Loucy (cell line): ENCODE measurements around the gene HNRNPCL1.
"Not testable (repeated sequence)": the region's sequence is repeated elsewhere in the genome, so short reads cannot be mapped to it uniquely, and the experiment has no call there.

Experiments used
- H2AFZ ChIP-seq: fragments of 200-600 bp; sonication (generic); 2 replicates; pipeline ENCODE4 v1.6.0; 2016; ENCODE audit warnings: antibody characterized with exemption, mild to moderate bottlenecking, low read length, moderate library complexity
- H3F3A ChIP-seq: fragments of 200-600 bp; 2 replicates; pipeline ENCODE4 v1.6.0; 2016; ENCODE audit warnings: antibody characterized with exemption, low read depth, mild to moderate bottlenecking
- H3K27me3 ChIP-seq: fragments of 200-600 bp; sonication (generic); 2 replicates; pipeline ENCODE4 v1.6.1; 2014; ENCODE audit warnings: low read length, mild to moderate bottlenecking; ENCODE audit not compliant: insufficient read depth, poor library complexity, severe bottlenecking
- H3K36me3 ChIP-seq: fragments of 200-600 bp; sonication (generic); 2 replicates; pipeline ENCODE4 v1.6.1; 2016; ENCODE audit warnings: low read length; ENCODE audit not compliant: insufficient read depth
- H3K4me1 ChIP-seq: fragments of 200-600 bp; sonication (generic); 2 replicates; pipeline ENCODE4 v1.5.1; 2014; ENCODE audit warnings: low read length, mild to moderate bottlenecking; ENCODE audit not compliant: insufficient read depth, poor library complexity, severe bottlenecking
- H3K4me2 ChIP-seq: fragments of 200-600 bp; sonication (generic); 2 replicates; pipeline ENCODE4 v1.6.0; 2014; ENCODE audit warnings: antibody characterized with exemption, low read length, low read depth, mild to moderate bottlenecking; ENCODE audit not compliant: poor library complexity, severe bottlenecking
- H3K4me3 ChIP-seq: fragments of 200-600 bp; sonication (generic); 2 replicates; pipeline ENCODE4 v1.5.1; 2014; ENCODE audit warnings: low read length, mild to moderate bottlenecking, mixed read lengths; ENCODE audit not compliant: poor library complexity, severe bottlenecking
- H3K79me2 ChIP-seq: fragments of 200-600 bp; sonication (generic); 2 replicates; pipeline ENCODE4 v1.6.1; 2014; ENCODE audit warnings: low read length; ENCODE audit not compliant: insufficient read depth
- H3K9ac ChIP-seq: fragments of 200-600 bp; sonication (generic); 2 replicates; pipeline ENCODE4 v1.6.0; 2014; ENCODE audit warnings: mild to moderate bottlenecking, low read depth, low read length, moderate library complexity; ENCODE audit not compliant: poor library complexity, severe bottlenecking
- H3K9me2 ChIP-seq: fragments of 200-600 bp; sonication (generic); replicated peaks from 2 replicates; pipeline ENCODE4 v1.6.1; 2016; ENCODE audit warnings: low read depth, low read length, mixed read lengths
- H3K9me3 ChIP-seq: fragments of 200-600 bp; sonication (generic); 2 replicates; pipeline ENCODE4 v1.6.1; 2014; ENCODE audit warnings: mild to moderate bottlenecking, antibody characterized with exemption, low read length, low read depth; ENCODE audit not compliant: insufficient read depth
- H4K20me1 ChIP-seq: fragments of 200-600 bp; sonication (generic); 2 replicates; pipeline ENCODE4 v1.6.0; 2014; ENCODE audit warnings: antibody characterized with exemption, low read length, mild to moderate bottlenecking; ENCODE audit not compliant: insufficient read depth, poor library complexity, severe bottlenecking

HNRNPCL1 gene

GRCh38 chr1:12848620-12849019 lies at the start of gene HNRNPCL1:
HNRNPCL1 (minus strand) TSS chr1:12848720; CDS start chr1:12848289, 431 bp downstream.
- not testable (repeated sequence) for H3K9me2 ChIP-seq, H3K9ac ChIP-seq, H4K20me1 ChIP-seq, H3K4me1 ChIP-seq, H3K4me2 ChIP-seq, H3K27me3 ChIP-seq, H3K4me3 ChIP-seq, H3K79me2 ChIP-seq, H3F3A ChIP-seq, H2AFZ ChIP-seq, H3K9me3 ChIP-seq, H3K36me3 ChIP-seq

- H3F3A ChIP-seq, H3K4me2 ChIP-seq, H3K36me3 ChIP-seq, H3K9ac ChIP-seq, H3K79me2 ChIP-seq, H3K9me3 ChIP-seq, H4K20me1 ChIP-seq, H3K4me1 ChIP-seq, H3K9me2 ChIP-seq, H3K4me3 ChIP-seq, H3K27me3 ChIP-seq, H2AFZ ChIP-seq: not testable (repeated sequence)
These were observed 49.6 kb upstream of the HNRNPCL1 start, which contains the start of gene PRAMEF10 for GRCh38 chr1:12898170-12898569. PRAMEF10 (minus strand) TSS chr1:12898270; CDS start chr1:12895847, 2,423 bp downstream.

- H2AFZ ChIP-seq, H3K79me2 ChIP-seq: not testable (repeated sequence)
These were observed 37.6 kb upstream of the HNRNPCL1 start, which contains the start of gene PRAMEF4 for GRCh38 chr1:12886101-12886500. PRAMEF4 (minus strand) TSS chr1:12886201; CDS start chr1:12883394, 2,807 bp downstream.

GRCh38 chr1:12878453-12878852 lies 29.9 kb upstream of the HNRNPCL1 start:
- not testable (repeated sequence) for H3K4me3 ChIP-seq, H3K36me3 ChIP-seq, H2AFZ ChIP-seq, H4K20me1 ChIP-seq, H3K9ac ChIP-seq, H3K79me2 ChIP-seq, H3K9me2 ChIP-seq, H3F3A ChIP-seq, H3K9me3 ChIP-seq, H3K4me1 ChIP-seq, H3K4me2 ChIP-seq, H3K27me3 ChIP-seq

More at GRCh38 chr1:12886101-12886500, 37.6 kb upstream of the HNRNPCL1 start, which contains the start of gene PRAMEF4:
- not testable (repeated sequence) for H3F3A ChIP-seq, H3K4me2 ChIP-seq, H3K27me3 ChIP-seq, H3K36me3 ChIP-seq, H3K4me1 ChIP-seq, H3K9me3 ChIP-seq, H3K9ac ChIP-seq, H3K9me2 ChIP-seq, H3K4me3 ChIP-seq, H4K20me1 ChIP-seq

- not testable (repeated sequence) for H3K4me2 ChIP-seq, H3K79me2 ChIP-seq, H3K36me3 ChIP-seq, H3K9ac ChIP-seq, H2AFZ ChIP-seq, H3F3A ChIP-seq, H4K20me1 ChIP-seq, H3K4me3 ChIP-seq, H3K9me3 ChIP-seq, H3K27me3 ChIP-seq, H3K4me1 ChIP-seq, H3K9me2 ChIP-seq
These were observed 14.8 kb upstream of the HNRNPCL1 start for GRCh38 chr1:12863131-12863880.

- H4K20me1 ChIP-seq, H3K79me2 ChIP-seq, H3K4me2 ChIP-seq, H3K4me3 ChIP-seq, H3K9me3 ChIP-seq, H3K4me1 ChIP-seq, H3K36me3 ChIP-seq, H3F3A ChIP-seq, H2AFZ ChIP-seq, H3K27me3 ChIP-seq, H3K9me2 ChIP-seq, H3K9ac ChIP-seq: not testable (repeated sequence)
These were observed 8.3 kb upstream of the HNRNPCL1 start, which contains the start of gene PRAMEF2 for GRCh38 chr1:12856786-12857185. PRAMEF2 (plus strand) TSS chr1:12857086; CDS start chr1:12859010, 1,924 bp downstream.
